GM12878 (cell line): ENCODE measurements around the gene ANKAR. TPM values are rescaled to one million over a fixed set of nuclear protein-coding genes. Genes with fewer than 3 reads are reported as not detected.
A peak's percentile ranks its signal among the peaks of the same experiment; 100 is the strongest.

Experiments used
- BHLHE40 ChIP-seq, 2 experiments: fragments of 450-650 bp in 1 of 2; IDR thresholded peaks; 2 replicates each; pipeline ENCODE4 v1.6.1; 2011 to 2017; ENCODE audit warnings: low read depth in 2 of 2, borderline replicate concordance in 1 of 2, improper control_type of control experiment in 1 of 2, low read length in 1 of 2, mild to moderate bottlenecking in 1 of 2
- BMI1 ChIP-seq: fragments of 450-650 bp; IDR thresholded peaks from 2 replicates; pipeline ENCODE4 v1.6.1; 2016; ENCODE audit warnings: mild to moderate bottlenecking, moderate library complexity, borderline replicate concordance
- CBX5 ChIP-seq: sonication (generic); IDR thresholded peaks from 2 replicates; pipeline ENCODE4 v1.6.1; 2016; ENCODE audit warnings: low read depth, moderate library complexity, mild to moderate bottlenecking, inconsistent platforms
- CEBPB ChIP-seq, 2 experiments: fragments of 150-350 bp in 1 of 2; IDR thresholded peaks; 2 replicates each; pipeline ENCODE4 v1.6.1; 2012 to 2014; ENCODE audit warnings: low read depth in 2 of 2, low read length in 2 of 2, borderline replicate concordance in 1 of 2, inconsistent platforms in 1 of 2
- E2F4 ChIP-seq: IDR thresholded peaks from 2 replicates; pipeline ENCODE4 v1.6.1; 2012; ENCODE audit warnings: low read depth, low read length, improper control_type of control experiment
- EP300 ChIP-seq, 2 experiments: fragments of 150-350 bp in 1 of 2; IDR thresholded peaks; 2 replicates each; pipeline ENCODE4 v1.6.1; 2011 to 2012; ENCODE audit warnings: low read depth in 2 of 2, low read length in 2 of 2, borderline replicate concordance in 1 of 2, improper control_type of control experiment in 1 of 2, inconsistent platforms in 1 of 2; ENCODE audit not compliant: control insufficient read depth in 1 of 2
- HDAC6 ChIP-seq: fragments of 200-600 bp; sonication (generic); IDR thresholded peaks from one replicate; pipeline ENCODE4 v1.8.0; 2017; ENCODE audit warnings: antibody characterized with exemption; ENCODE audit not compliant: unreplicated experiment
- MEF2A ChIP-seq: IDR thresholded peaks from 2 replicates; pipeline ENCODE4 v1.6.1; 2011; ENCODE audit warnings: low read depth, mild to moderate bottlenecking, low read length, moderate library complexity; ENCODE audit not compliant: insufficient read depth
- MEF2B ChIP-seq: fragments of 450-650 bp; IDR thresholded peaks from 2 replicates; pipeline ENCODE4 v1.6.1; 2018; ENCODE audit warnings: mild to moderate bottlenecking, moderate library complexity; ENCODE audit not compliant: partially characterized antibody, poor library complexity, severe bottlenecking
- MLLT1 ChIP-seq: fragments of 450-650 bp; IDR thresholded peaks from 2 replicates; pipeline ENCODE4 v1.6.1; 2016; ENCODE audit warnings: mild to moderate bottlenecking
- MXI1 ChIP-seq: fragments of 150-350 bp; IDR thresholded peaks from 2 replicates; pipeline ENCODE4 v1.6.1; 2011; ENCODE audit warnings: low read depth, mild to moderate bottlenecking, inconsistent platforms, low read length, improper control_type of control experiment
- NFYA ChIP-seq: IDR thresholded peaks from 2 replicates; pipeline ENCODE4 v1.6.1; 2011; ENCODE audit warnings: low read depth, mild to moderate bottlenecking, low read length, improper control_type of control experiment, borderline replicate concordance
- NR2F1 ChIP-seq: fragments of 450-650 bp; conservative IDR thresholded peaks from 2 replicates; pipeline ENCODE4 v1.6.1; 2017; ENCODE audit warnings: mild to moderate bottlenecking
- POU2F2 ChIP-seq: IDR thresholded peaks from 3 replicates; pipeline ENCODE4 v1.6.1; 2011; ENCODE audit warnings: low read depth, mild to moderate bottlenecking, low read length, borderline replicate concordance
- SREBF2 ChIP-seq: IDR thresholded peaks from 2 replicates; pipeline ENCODE4 v1.6.1; 2012; ENCODE audit warnings: mild to moderate bottlenecking, low read length
- TARDBP ChIP-seq: IDR thresholded peaks from 2 replicates; pipeline ENCODE4 v1.6.1; 2016; ENCODE audit warnings: borderline replicate concordance
- TCF12 ChIP-seq: IDR thresholded peaks from 2 replicates; pipeline ENCODE4 v1.6.1; 2011; ENCODE audit warnings: low read depth, mild to moderate bottlenecking, low read length
- TCF3 ChIP-seq: IDR thresholded peaks from 2 replicates; pipeline ENCODE4 v1.6.1; 2012; ENCODE audit warnings: low read depth, mild to moderate bottlenecking, low read length, borderline replicate concordance; ENCODE audit not compliant: insufficient read depth
- WRNIP1 ChIP-seq: IDR thresholded peaks from 2 replicates; pipeline ENCODE4 v1.6.1; 2011; ENCODE audit warnings: low read depth, low read length, improper control_type of control experiment, borderline replicate concordance
- ZNF24 ChIP-seq: fragments of 450-650 bp; IDR thresholded peaks from 2 replicates; pipeline ENCODE4 v1.6.1; 2017; ENCODE audit warnings: antibody characterized with exemption, mild to moderate bottlenecking
- ZNF622 ChIP-seq: fragments of 450-650 bp; IDR thresholded peaks from 2 replicates; pipeline ENCODE4 v1.6.1; 2017; ENCODE audit warnings: mild to moderate bottlenecking, inconsistent platforms
- polyA plus RNA-seq, 11 experiments: library from polyadenylated mRNA; depleted of rRNA in 4 of 11; unstranded in 6 of 11; stranded (reverse) in 5 of 11; fragments of >200 nt; fragmentation: Nextera tagmentation in 4 of 11; fragmentation: Illumina TruSeq in 1 of 11; extraction: Ambion mirVana in 4 of 11; extraction: Trizol in 1 of 11; gene quantifications; 1 replicate in 1 of 11; 2 replicates in 10 of 11; pipeline versions ENCODE4 v1.2.1 to v1.2.3, GENCODE V29; 2011 to 2016; ENCODE audit warnings: inconsistent platforms in 2 of 11, missing spikeins in 2 of 11, low read depth in 1 of 11
- total RNA-seq, 4 experiments: library from RNA; depleted of rRNA in 3 of 4; stranded (reverse); fragments of >200 nt in 3 of 4; fragmentation: Illumina TruSeq in 1 of 4; extraction: Trizol in 1 of 4; gene quantifications; 2 replicates each; pipeline versions ENCODE4 v1.2.1 to v1.2.3, GENCODE V29; 2013 to 2021
- TF ChIP-seq, protein P1 (sequence below): IDR thresholded peaks from 2 replicates; pipeline ENCODE4 v1.6.1; 2012; ENCODE audit warnings: improper control_type of control experiment, low read depth, low read length; ENCODE audit not compliant: insufficient replicate concordance

The ANKAR gene
- total and polyA plus RNA-seq, 10 of the 15 experiments (the other 5 are each of a cell fraction or from before 2014, with no cell fraction given), result 1.3 to 4.2 (median 2.7) TPM

DNA sequence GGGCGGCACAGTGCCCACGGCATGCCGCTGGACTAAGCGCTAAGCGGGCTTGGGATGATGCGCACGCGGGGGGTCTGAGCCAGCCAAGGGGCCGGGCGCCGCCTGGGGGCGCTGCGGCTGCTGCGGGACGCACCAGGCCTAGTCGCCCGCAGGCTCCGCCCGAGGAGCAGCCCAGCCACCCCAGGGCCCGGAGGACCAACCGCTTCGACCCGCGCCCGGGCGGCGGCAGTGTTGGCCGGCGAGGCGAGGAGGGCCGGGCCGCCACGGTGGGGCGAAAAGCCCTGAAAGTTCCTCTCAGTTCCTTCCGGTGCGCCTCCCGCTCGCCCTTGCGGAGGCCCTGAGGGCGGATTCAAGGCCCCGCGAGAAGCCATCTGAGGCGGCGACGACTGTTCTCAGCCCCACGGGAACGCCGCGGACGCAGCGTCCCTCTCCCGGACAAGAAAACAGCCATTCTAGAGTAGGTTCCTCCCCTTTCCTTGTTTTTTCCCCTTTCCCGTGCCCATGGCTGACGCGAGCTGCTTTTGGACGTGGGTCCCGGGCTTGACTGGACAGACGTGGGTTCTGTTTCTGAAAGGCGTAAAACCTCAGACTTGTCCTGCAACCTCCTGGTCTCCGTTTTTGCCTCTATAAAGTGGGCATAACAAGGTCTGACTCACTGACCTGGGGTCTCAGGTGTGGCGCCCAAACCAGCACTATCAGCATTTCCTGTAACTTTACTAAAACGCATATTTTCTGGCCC, at the start of gene ANKAR (continued):
- TF ChIP-seq E2F4, result 0 out of 2 replicates have a peak, but pooled peaks have one; percentile 13
- no peak for TF ChIP-seq HDAC6
- TF ChIP-seq CEBPB (IDR thresholded peaks at IDR 0.05; ENCODE audit: borderline replicate concordance in 1 of 2, low read depth in 2 of 2, low read length in 2 of 2), result no peak
- TF ChIP-seq, protein P1, sequence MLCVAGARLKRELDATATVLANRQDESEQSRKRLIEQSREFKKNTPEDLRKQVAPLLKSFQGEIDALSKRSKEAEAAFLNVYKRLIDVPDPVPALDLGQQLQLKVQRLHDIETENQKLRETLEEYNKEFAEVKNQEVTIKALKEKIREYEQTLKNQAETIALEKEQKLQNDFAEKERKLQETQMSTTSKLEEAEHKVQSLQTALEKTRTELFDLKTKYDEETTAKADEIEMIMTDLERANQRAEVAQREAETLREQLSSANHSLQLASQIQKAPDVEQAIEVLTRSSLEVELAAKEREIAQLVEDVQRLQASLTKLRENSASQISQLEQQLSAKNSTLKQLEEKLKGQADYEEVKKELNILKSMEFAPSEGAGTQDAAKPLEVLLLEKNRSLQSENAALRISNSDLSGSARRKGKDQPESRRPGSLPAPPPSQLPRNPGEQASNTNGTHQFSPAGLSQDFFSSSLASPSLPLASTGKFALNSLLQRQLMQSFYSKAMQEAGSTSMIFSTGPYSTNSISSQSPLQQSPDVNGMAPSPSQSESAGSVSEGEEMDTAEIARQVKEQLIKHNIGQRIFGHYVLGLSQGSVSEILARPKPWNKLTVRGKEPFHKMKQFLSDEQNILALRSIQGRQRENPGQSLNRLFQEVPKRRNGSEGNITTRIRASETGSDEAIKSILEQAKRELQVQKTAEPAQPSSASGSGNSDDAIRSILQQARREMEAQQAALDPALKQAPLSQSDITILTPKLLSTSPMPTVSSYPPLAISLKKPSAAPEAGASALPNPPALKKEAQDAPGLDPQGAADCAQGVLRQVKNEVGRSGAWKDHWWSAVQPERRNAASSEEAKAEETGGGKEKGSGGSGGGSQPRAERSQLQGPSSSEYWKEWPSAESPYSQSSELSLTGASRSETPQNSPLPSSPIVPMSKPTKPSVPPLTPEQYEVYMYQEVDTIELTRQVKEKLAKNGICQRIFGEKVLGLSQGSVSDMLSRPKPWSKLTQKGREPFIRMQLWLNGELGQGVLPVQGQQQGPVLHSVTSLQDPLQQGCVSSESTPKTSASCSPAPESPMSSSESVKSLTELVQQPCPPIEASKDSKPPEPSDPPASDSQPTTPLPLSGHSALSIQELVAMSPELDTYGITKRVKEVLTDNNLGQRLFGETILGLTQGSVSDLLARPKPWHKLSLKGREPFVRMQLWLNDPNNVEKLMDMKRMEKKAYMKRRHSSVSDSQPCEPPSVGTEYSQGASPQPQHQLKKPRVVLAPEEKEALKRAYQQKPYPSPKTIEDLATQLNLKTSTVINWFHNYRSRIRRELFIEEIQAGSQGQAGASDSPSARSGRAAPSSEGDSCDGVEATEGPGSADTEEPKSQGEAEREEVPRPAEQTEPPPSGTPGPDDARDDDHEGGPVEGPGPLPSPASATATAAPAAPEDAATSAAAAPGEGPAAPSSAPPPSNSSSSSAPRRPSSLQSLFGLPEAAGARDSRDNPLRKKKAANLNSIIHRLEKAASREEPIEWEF, result no peak
- TF ChIP-seq WRNIP1, result no peak
- peak; percentile 29 to 82; a peak in 2 of 4 replicates for TF ChIP-seq BHLHE40 (IDR thresholded peaks at IDR 0.05; ENCODE audit: borderline replicate concordance in 1 of 2, low read depth in 2 of 2, low read length in 1 of 2)
- TF ChIP-seq MEF2B, result peak; percentile 62
- TF ChIP-seq EP300 (IDR thresholded peaks at IDR 0.05; ENCODE audit: borderline replicate concordance in 1 of 2, control insufficient read depth in 1 of 2, low read depth in 2 of 2, low read length in 2 of 2), result no peak
- TF ChIP-seq SREBF2, result no peak
- no peak for TF ChIP-seq MEF2A
- TF ChIP-seq TCF3, result no peak
- no peak for TF ChIP-seq ZNF622
- no peak for TF ChIP-seq MLLT1
- TF ChIP-seq MXI1, result peak; percentile 38; the same call in 1 of the 2 replicates
- TF ChIP-seq CBX5, result no peak
- peak; percentile 79 for TF ChIP-seq ZNF24
- peak; percentile 30; the same call in 1 of the 3 replicates for TF ChIP-seq POU2F2
- TF ChIP-seq TCF12, result 0 out of 2 replicates have a peak, but pooled peaks have one; percentile 4
- no peak for TF ChIP-seq NFYA
- TF ChIP-seq TARDBP, result no peak
- TF ChIP-seq NR2F1, result 0 out of 2 replicates have a peak, but pooled peaks have one; percentile 60
- no peak for TF ChIP-seq BMI1
